ENCODE results near the gene RBKS.
"Not testable (repeated sequence)": the region's sequence is repeated elsewhere in the genome, so short reads cannot be mapped to it uniquely, and the experiment has no call there.

DNA sequence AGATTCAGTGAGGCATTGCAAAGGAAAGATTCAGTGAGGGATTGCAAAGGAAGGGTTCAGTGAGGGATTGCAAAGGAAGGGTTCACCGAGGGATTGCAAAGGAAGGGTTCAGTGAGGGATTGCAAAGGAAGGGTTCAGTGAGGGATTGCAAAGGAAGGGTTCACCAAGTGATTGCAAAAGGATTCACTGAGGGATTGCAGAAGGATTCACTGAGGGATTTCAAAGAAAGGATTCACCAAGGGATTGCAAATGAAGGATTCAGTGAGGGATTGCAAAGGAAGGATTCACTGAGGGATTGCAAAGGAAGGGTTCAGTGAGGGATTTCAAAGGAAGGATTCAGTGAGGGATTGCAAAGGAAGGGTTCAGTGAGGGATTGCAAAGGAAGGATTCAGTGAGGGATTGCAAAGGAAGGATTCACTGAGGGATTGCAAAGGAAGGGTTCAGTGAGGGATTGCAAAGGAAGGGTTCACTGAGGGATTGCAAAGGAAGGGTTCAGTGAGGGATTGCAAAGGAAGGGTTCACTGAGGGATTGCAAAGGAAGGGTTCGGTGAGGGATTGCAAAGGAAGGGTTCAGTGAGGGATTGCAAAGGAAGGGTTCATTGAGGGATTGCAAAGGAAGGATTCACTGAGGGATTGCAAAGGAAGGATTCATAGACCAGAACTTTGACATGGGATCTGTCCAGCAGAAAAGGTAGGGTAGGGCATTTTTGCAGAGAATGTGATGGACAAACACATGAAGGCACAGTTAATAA is 141.2 kb downstream of the RBKS start:
- TF ChIP-seq SATB2 (CRISPR knock-in tag; IDR thresholded peaks at IDR 0.05); NFYB (CRISPR knock-in tag; IDR thresholded peaks at IDR 0.05); HES4 (CRISPR knock-in tag; IDR thresholded peaks at IDR 0.05; ENCODE audit: borderline replicate concordance); FOXA1 (IDR thresholded peaks at IDR 0.05); FOXA1 (CRISPR knock-in tag; IDR thresholded peaks at IDR 0.05); MYNN (CRISPR knock-in tag; IDR thresholded peaks at IDR 0.05; ENCODE audit: low read depth); NCOR1 (IDR thresholded peaks at IDR 0.05; ENCODE audit: borderline replicate concordance, low read length): not testable (repeated sequence)

All from HepG2 (cell line).